GM12891 (cell line): ENCODE results near the gene ZSCAN5B.
A peak's percentile ranks its signal among the peaks of the same experiment; 100 is the strongest.

ENCODE experiments used
- DNase-seq: peaks from one replicate; pipeline ENCODE4 v3.0.0; 2011; ENCODE audit warnings: low spot score; ENCODE audit not compliant: insufficient read length
- FAIRE-seq: peaks from 2 replicates; lab custom pipeline; 2011; peaks lifted over from hg19 to GRCh38; lab: Jason Lieb, UNC
- PAX5 ChIP-seq: IDR thresholded peaks from 2 replicates; pipeline ENCODE4 v1.6.1; 2011; ENCODE audit warnings: low read length, moderate library complexity, mild to moderate bottlenecking; ENCODE audit not compliant: insufficient read depth, severe bottlenecking
- POLR2A ChIP-seq: IDR thresholded peaks from 2 replicates; pipeline ENCODE4 v1.6.1; 2011; ENCODE audit warnings: low read depth, low read length, control low read depth
- POLR2AphosphoS5 ChIP-seq: IDR thresholded peaks from 2 replicates; pipeline ENCODE4 v1.6.1; 2011; ENCODE audit warnings: low read depth, low read length, control low read depth
- POU2F2 ChIP-seq: IDR thresholded peaks from 2 replicates; pipeline ENCODE4 v1.6.1; 2011; ENCODE audit warnings: low read depth, mild to moderate bottlenecking, control low read depth, low read length, moderate library complexity
- SPI1 ChIP-seq: IDR thresholded peaks from 2 replicates; pipeline ENCODE4 v1.6.1; 2011; ENCODE audit warnings: low read depth, low read length, control low read depth
- TAF1 ChIP-seq: IDR thresholded peaks from 2 replicates; pipeline ENCODE4 v1.6.1; 2011; ENCODE audit warnings: low read depth, low read length, control low read depth

Gene ZSCAN5B

GRCh38 chr19:56148096-56148495 is 49.5 kb downstream of the ZSCAN5B start:
- no peak for TF ChIP-seq PAX5
- no peak for TF ChIP-seq TAF1
- no peak for TF ChIP-seq POU2F2
- no peak for TF ChIP-seq POLR2AphosphoS5
- TF ChIP-seq SPI1: no peak
- no peak for TF ChIP-seq POLR2A
- DNase-seq: no peak
- no peak for FAIRE-seq

GRCh38 chr19:56147307-56147706 is 50.3 kb downstream of the ZSCAN5B start:
- DNase-seq: no peak
- FAIRE-seq: no peak
- TF ChIP-seq TAF1 (no peak), SPI1 (no peak), POU2F2 (no peak), POLR2AphosphoS5 (no peak), POLR2A (no peak), PAX5 (no peak)

- FAIRE-seq (no peak), DNase-seq (no peak)
- TF ChIP-seq POLR2A (no peak), POLR2AphosphoS5 (no peak), PAX5 (no peak)
Measured at GRCh38 chr19:56146904-56147303, 50.7 kb downstream of the ZSCAN5B start.

GRCh38 chr19:56145698-56146097 is 51.9 kb downstream of the ZSCAN5B start:
- TF ChIP-seq TAF1 (no peak), POU2F2 (no peak), PAX5 (no peak), POLR2AphosphoS5 (no peak), SPI1 (no peak), POLR2A (no peak)
- DNase-seq (no peak), FAIRE-seq (no peak)

GRCh38 chr19:56144831-56145230 is 52.8 kb downstream of the ZSCAN5B start:
- TF ChIP-seq POLR2A (no peak), POLR2AphosphoS5 (no peak), TAF1 (no peak), SPI1 (no peak), PAX5 (no peak), POU2F2 (no peak)
- no peak for DNase-seq
- no peak for FAIRE-seq

- no peak for DNase-seq
- TF ChIP-seq POLR2AphosphoS5 (no peak), PAX5 (no peak), SPI1 (no peak), TAF1 (no peak)
Measured at GRCh38 chr19:56144376-56144775, 53.2 kb downstream of the ZSCAN5B start.

GRCh38 chr19:56142897-56143434 is 54.6 kb downstream of the ZSCAN5B start:
- FAIRE-seq (no peak), DNase-seq (no peak)
- TF ChIP-seq PAX5 (no peak), POLR2AphosphoS5 (no peak), SPI1 (no peak), POU2F2 (no peak), TAF1 (no peak), POLR2A (no peak)

More at GRCh38 chr19:56144376-56144775, 53.2 kb downstream of the ZSCAN5B start:
- no peak for FAIRE-seq

GRCh38 chr19:56142087-56142787 is 55.3 kb downstream of the ZSCAN5B start:
- FAIRE-seq (peak; percentile 13), DNase-seq (no peak)
- TF ChIP-seq POLR2AphosphoS5 (no peak), PAX5 (no peak), TAF1 (no peak), POLR2A (no peak), SPI1 (no peak), POU2F2 (no peak)

GRCh38 chr19:56141417-56141993 is 56.1 kb downstream of the ZSCAN5B start:
- FAIRE-seq (peak; percentile 54), DNase-seq (no peak)
- TF ChIP-seq POLR2A (peak; percentile 21; the same call in 1 of the 2 replicates), POLR2AphosphoS5 (no peak), SPI1 (no peak), POU2F2 (no peak)
